ENCODE measurements around the gene IPO8.
"Not testable (repeated sequence)": the region's sequence is repeated elsewhere in the genome, so short reads cannot be mapped to it uniquely, and the experiment has no call there.

Gene IPO8

DNA sequence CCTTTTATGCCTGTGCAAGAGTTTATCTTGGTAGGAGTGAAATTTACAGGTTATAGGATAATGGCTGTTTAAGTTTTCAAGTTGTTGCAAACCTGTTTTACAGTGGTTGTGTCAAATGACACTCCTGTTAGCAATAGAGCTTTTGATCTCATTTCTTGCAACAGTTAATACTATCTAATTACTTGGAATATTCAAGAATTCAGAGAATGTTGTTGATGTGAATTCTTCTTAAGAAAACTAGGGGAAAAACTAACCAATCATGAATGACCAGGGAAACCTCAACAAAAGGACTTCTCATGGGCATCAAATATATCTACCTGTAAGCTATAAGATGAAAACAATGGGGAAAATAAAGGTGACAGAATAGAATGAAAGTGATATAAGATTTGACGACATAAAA lies 85.0 kb downstream of the IPO8 start:
- DNase-seq (ENCODE audit: low spot score) (no peak), FAIRE-seq (no peak)

DNA sequence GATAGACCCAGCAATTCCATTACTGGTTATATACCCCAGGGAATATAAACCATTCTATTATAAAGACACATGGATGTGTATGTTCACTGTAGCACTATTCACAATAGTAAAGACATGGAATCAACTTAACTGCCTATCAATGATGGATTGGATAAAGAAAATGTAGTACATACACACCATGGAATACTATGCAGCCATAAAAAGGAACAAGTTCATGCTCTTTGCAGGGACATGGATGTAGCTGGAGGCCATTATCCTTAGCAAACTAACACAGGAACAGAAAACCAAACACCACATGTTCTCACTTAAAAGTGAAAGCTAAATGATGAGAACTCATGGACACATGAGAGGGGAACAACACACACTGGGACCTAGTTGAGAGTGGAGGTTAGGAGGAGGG lies 85.8 kb downstream of the IPO8 start:
- not testable (repeated sequence) for DNase-seq (ENCODE audit: low spot score); FAIRE-seq

DNA sequence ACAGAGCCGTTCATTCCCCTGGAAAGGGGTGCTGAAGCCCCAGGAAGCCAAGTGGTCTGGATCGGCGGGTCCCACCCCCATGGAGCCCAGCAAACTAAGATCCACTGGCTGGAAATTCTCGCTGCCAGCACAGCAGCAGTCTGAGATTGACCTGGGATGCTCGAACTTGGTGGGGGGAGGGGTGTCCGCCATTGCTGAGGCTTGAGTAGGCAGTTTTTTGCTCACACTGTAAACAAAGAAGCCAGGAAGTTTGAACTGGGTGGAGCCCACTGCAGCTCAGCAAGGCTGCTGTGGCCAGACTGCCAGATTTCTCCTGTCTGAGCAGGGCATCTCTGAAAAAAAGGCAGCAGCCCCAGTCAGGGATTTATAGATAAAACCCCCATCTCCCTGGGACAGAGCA lies 91.4 kb downstream of the IPO8 start:
- not testable (repeated sequence) for DNase-seq (ENCODE audit: low spot score)

DNA sequence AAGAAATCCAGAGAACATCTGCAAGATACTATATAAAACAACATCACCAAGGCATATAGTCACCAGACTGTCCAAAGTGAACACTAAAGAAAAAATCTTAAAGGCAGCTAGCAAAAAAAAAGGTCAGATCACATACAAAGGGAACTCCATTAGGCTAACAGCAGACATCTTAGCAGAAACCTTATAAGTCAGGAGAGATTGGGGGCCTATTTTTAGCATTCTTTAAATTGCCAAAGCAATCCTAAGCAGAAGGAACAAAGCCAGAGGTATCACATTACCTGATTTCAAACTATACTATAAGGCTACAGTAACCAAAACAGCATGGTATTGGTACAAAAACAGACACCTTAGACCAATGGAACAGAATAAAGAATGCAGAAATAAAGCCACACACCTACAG lies 92.5 kb downstream of the IPO8 start:
- FAIRE-seq (no peak), DNase-seq (ENCODE audit: low spot score) (no peak)

More for the DNA sequence above, 91.4 kb downstream of the IPO8 start:
- FAIRE-seq = not testable (repeated sequence)

DNA sequence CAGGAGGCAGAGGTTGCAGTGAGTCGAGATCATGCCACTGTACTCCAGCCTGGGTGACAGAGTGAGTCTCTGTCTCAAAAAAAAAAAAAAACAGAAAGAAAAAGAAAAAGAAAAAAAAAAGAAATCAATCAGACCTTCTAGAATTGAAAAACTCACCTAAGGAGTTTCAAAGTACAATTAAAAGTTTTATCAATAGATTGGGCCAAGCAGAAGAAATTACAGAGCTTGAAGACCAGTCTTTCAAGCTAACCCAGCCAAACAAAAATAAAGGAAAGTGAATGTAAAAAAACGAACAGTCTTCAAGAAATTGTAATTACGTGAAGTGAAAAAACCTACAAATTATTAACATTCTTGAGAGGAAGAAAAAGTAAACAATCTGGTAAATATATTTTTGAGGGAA lies 93.0 kb downstream of the IPO8 start:
- no peak for FAIRE-seq
- DNase-seq (ENCODE audit: low spot score) = no peak

DNA sequence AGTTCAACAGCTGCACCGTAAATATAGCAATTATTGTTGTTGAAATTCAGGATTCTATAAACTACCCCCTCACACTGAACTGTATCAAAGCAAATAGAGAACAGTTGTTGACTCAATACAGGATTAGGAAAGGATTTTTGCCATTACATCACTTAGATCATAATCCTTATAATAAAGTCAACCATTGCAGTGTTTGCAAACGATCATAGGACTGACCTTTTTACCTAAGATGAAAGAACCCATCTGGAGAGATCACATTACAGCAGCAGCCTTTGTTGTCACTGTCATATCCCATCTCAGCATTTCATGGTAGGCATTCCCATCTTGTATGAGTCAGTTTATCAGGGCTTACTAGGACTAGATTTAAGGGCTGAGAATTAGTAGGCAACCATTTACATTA lies 96.1 kb downstream of the IPO8 start:
- FAIRE-seq = no peak
- no peak for DNase-seq (ENCODE audit: low spot score)

DNA sequence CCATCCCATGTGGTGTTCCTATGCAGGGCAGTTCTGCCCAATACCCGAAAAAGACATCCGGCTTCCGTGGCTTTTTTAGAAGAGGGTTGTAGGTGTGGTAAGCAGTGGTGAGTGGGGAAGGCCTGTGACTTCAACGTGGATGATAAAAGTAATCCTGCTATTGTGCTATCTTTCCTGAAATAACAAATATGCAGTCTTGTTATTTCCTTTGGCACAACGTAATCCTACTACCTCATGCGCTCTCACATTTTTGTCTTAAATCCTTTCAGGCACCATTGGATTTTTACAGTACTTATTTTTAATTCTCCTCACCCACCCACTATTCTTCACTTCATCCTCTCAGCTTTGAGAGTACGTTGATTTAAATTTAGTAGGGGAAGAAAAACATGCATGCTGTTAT lies 96.8 kb downstream of the IPO8 start:
- no peak for FAIRE-seq
- no peak for DNase-seq (ENCODE audit: low spot score)

DNA sequence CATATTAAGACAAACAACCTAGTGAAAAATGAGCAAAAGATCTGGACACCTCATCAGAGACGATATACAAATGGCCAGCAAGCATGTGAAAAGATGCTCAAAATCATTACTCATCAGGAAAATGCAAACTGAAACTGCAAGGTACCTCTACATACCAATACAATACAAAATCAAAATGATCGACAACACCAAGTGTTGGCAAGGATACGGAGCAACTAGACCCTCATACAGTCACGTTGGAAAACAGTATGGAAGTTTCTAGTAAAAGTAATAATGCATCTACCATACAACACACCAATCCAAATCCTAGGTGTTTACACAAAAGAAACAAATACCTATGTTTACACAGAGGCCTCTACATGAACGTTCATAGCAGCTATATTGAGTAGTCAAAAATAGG lies 99.9 kb downstream of the IPO8 start:
- no peak for FAIRE-seq

DNA sequence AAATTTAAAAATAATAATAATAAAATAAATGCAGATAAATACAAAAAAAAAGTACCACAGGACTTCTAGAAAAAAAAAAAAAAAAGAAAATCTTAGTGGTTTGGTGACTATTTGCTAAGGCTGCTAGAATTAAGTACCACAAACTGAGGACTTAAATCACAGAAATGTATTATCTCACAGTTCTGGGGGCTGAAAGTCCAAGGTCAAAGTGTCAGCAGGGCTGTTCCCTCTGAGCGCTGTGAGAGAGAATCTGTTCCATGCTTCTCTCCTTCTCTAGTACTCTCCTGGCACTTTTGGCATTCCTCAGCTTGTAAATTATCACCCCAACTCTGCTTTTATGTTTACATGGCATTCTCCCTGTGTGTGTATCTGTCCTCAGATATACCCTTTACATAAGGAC lies 101.2 kb downstream of the IPO8 start:
- FAIRE-seq (no peak), DNase-seq (ENCODE audit: low spot score) (no peak)

More for the DNA sequence above, 99.9 kb downstream of the IPO8 start:
- DNase-seq (ENCODE audit: low spot score) = no peak

DNA sequence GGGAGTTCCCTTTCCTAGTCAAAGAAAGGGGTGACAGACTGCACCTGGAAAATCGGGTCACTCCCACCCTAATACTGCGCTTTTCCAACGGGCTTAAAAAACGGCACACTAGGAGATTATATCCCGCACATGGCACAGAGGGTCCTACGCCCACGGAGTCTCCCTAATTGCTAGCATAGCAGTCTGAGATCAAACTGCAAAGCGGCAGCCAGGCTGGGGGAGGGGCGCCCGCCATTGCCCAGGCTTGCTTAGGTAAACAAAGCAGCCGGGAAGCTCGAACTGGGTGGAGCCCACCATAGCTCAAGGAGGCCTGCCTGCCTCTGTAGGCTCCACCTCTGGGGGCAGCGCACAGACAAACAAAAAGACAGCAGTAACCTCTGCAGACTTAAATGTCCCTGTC lies 107.1 kb downstream of the IPO8 start:
- FAIRE-seq; DNase-seq (ENCODE audit: low spot score): not testable (repeated sequence)

DNA sequence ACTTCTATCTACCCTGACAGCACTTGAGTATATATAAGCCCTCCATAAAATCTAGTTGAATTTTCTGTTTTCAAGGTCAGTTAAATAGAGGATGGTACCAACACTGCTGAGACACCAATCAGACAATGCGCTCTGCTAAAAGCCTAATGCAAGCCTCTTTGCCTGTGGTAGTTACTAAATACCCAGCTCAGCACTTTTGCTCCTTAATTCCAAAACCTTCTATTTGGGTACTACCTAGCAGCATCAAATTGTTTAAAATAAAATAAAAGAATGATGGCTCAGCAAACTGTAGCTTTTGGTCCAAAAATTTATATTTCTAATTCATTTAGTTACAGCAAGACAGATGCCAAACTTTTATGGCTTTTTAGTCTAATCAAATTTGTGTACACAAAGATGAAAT lies 107.9 kb downstream of the IPO8 start:
- no peak for DNase-seq (ENCODE audit: low spot score)
- no peak for FAIRE-seq

DNA sequence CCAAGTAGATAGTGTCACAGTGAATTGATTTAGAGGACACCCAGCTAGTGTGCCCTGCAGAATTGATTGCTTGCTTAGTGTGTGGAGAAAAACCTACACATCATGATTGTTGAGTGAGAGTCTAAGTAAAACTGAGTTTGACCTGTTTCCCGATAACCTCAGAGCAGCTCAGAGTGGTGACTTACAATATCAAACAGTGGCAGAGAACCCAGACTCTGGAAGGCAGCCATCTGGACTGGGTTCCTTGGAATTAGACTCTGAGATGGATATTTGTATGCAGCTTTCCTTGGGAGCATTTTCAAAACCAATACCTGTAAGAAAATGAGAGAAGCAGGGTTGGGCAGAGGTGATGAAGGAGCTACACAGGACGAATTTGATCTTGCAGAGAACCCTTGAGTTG lies 109.8 kb downstream of the IPO8 start:
- FAIRE-seq (no peak), DNase-seq (ENCODE audit: low spot score) (no peak)

DNA sequence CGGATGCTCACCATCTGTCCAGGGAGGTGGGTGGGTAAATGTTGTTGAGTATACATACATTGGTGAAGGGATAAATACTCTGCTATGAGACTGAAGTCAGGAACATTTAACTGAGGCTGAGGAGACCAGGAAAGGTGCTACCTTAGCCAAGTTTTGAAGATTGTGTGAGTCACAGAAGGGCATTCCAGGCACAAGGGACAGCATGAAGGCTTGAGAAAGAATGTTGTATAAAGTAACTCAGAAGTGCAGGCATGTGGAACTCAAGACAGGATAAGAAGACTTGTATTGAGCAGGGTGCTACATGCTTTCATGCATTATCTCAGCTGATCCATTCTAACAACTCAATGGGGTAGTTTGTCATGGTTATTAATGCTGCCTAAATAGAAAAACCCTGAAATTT lies 112.7 kb downstream of the IPO8 start:
- FAIRE-seq = no peak

DNA sequence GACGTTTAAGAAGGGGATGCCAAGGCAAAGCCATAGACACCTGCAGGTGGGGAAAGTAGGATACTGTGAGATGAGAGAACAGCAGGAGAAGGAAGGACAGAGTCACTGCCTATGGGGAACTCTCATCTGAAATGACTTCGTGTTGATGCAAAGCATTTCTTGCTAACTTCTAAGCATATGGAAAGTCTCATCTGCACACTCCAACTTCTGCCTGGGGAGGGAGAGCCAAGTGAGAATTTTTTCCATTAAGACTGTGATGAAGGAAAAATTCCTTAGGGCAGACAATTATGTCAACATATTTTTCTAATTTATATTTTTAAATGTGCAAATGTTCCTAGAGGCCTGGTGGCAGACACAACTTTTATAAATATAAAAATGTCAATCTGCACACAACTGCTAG lies 115.3 kb downstream of the IPO8 start:
- FAIRE-seq (no peak), DNase-seq (ENCODE audit: low spot score) (no peak)

More for the DNA sequence above, 112.7 kb downstream of the IPO8 start:
- no peak for DNase-seq (ENCODE audit: low spot score)
